ENCODE data around the gene RCOR3.

GRCh38 chr1:211280910-211281309 is 21.7 kb downstream of the RCOR3 start:
- TF ChIP-seq CTCF (IDR thresholded peaks at IDR 0.05) (no peak), POLR2A (IDR thresholded peaks at IDR 0.05) (no peak)
